ENCODE data around the gene NAXD. TPM values are rescaled to one million over a fixed set of nuclear protein-coding genes. Genes with fewer than 3 reads are reported as not detected.
"Not testable (repeated sequence)": the region's sequence is repeated elsewhere in the genome, so short reads cannot be mapped to it uniquely, and the experiment has no call there.

The NAXD gene
- total RNA-seq, 1 donor from 2014 or later: 30.1 TPM

DNA sequence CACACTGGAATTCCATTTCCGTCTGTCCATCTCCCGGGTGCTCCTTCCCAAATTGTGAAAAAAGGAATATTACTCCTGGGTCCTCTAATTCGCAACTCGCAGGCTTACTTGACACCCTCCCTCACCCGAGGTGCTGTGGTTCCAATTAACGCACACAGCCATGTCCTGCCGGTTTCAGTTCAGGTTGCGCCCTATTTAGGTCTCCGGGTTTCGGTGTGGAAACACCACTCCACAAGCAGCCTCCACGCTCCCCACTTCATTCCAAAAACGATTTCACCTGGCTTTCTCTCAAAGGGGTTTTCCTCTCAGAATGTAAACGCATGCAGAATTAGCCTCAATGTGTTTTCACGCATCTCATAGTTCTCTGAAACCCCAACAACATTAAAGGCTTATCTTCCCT lies 37.9 kb downstream of the NAXD start:
- intact Hi-C loops (cut with micrococcal nuclease): no loop called here
- no peak for DNase-seq
- no peak for ATAC-seq

DNA sequence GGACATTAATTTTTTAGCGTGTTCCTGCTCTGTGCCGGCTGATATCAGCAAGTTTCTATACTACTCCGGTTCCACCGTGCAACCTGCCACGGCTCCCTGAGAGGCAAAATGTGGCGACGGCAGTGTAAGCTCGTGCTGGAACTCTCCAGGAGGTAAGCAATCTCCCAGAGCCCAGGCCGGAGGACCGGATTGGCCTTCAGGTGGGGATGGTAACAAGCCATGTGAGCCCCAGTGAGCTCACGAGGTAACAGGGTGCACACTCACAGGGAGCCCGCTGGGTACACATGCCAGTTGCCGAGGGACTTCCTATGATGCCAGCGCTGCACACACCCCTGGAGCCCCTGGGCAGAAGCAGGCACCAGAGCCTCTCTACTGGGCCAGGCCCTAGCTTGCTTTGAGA lies 38.5 kb downstream of the NAXD start:
- intact Hi-C loops (cut with micrococcal nuclease): no loop called here
- DNase-seq (no peak), ATAC-seq (no peak)

DNA sequence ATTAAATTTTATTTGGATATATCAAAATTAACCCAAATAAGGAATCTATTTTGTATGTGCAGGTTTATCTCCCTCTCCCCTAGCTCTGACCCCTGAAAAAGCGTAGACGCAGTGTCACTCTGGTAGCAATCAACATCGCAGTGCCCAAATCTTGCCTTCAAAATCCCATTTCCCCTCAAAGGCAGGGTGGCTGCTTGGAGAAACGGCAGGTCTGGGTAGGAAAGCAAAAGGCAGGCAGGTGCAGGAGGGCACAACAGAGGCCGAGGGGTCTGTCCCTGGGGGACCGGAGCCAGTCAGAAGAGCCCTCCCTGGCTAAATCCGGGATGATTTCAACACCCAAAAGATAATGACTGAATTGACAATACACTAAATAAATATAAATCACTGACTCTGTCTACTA lies 41.9 kb downstream of the NAXD start:
- DNase-seq (no peak), ATAC-seq (no peak)
- intact Hi-C loops (cut with micrococcal nuclease): no loop called here

DNA sequence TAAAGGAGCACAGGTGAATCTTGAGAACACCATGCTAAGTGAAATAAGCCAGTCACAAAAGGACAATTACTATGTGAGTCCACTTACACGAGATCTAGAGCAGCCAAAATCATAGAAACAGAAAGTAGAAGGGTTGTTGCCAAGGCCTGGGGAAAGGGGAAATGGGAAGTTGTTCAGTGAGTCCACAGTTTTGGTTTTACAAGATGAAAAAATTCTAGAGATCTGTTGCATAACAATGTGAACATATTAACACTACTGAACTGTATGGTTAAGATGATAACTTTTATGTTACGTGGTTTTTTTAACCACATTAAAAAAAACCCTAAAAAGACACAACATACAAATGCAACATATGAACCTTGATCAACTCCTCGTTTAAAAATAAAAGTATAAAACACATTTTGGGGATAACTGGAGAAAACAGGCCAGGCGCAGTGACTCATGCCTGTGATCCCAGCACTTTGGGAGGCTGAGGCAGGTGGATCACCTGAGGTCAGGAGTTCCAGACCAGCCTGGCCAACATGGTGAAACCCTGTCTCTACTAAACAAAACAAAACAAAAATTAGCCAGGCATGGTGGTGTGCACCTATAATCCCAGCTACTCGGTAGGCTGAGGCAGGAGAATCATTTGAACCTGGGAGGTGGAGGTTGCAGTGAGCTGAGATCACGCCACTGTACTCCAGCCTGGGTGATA lies 43.0 kb downstream of the NAXD start:
- ATAC-seq: peak; percentile 38
- intact Hi-C loops (cut with micrococcal nuclease); DNase-seq: not testable (repeated sequence)

DNA sequence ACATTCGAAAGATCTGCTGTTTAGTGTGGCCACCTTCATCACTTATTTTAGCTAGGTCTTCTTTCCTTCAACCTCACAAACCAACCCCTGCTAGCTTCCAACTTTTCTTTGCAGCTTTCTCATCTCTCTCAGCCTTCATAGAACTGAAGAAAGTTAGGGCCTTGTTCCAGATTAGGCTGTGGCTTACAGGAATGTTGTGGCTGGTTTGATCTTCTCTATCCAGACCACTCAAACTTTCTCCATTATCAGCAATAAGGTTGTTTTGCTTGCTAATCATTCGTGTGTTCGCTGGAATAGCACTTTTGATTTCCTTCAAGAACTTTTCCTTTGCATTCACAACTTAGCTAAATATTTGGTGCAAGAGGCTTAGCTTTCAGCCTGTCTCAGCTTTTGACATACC lies 45.9 kb downstream of the NAXD start:
- intact Hi-C loops (cut with micrococcal nuclease): no loop called here
- ATAC-seq: no peak
- no peak for DNase-seq

DNA sequence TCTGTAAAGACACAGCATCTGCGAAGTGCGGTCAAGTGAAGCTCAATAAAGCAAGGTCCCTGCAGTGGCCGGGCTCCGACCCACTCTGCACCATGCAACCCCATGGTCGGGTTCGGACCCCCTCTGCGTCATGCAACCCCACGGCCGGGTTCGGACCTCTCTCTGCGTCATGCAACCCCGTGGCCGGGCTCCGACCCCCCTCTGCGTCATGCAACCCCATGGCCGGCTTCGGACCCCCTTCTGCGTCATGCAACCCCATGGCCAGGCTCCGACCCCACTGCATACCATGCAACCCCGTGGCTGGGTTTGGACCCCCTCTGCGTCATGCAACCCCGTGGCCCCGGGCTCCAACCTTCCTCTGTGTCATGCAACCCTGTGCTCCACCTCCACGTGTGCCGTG lies 46.7 kb downstream of the NAXD start:
- intact Hi-C loops (cut with micrococcal nuclease): no loop called here
- ATAC-seq (no peak), DNase-seq (no peak)

DNA sequence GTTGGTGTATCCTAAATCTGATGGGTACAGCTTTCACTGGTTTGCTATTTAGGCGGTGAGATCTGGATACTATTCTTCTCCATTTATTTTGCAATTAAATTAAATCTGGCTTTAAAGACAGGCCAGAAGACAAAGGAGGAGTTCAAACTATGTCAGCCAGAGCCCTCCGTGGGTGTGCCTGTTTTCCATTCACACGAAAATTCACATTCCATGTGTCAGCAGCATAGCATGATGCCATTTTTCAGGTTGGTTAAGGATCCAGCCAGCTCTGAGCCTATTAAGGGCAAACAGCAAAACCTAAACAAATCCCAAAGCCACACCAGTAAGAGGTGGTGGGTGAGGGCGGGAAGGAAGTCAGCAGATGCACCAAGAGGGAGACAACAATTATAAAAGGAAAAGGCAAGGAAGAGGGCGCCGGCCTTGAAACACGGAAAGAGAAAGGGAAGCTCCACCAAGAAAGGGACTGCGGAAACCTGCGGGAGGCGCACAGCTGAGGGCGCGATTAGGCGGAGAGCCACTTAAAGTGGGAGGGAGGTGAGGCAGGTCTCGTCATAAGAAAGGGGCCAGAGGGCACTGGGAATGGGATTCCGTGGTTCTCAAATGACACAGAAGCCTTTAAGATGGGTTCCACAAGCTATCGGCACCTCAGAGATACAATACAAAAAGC lies 47.6 kb downstream of the NAXD start:
- DNase-seq (no peak), ATAC-seq (no peak)
- intact Hi-C loops (cut with micrococcal nuclease): no loop called here

DNA sequence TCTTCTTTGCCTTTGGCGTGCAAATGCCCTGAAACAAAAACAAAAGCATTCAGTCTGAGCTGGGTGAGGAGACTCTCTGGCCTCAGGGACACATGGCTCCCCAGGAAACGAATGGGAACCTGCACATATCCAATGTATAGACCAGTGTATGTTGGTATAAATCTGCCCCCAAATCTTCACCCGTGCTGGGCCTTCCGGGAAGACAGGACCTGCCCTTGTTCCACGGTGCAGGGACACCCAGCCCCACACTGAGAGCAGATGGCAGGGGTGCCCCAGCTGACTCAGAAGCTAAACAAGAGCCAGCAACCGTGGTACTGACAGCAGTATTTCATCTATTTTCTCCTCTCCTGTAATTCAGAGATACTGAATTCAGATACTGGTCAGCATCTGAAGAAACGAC lies 48.1 kb downstream of the NAXD start:
- intact Hi-C loops (cut with micrococcal nuclease): no loop called here
- ATAC-seq: no peak
- DNase-seq: no peak

DNA sequence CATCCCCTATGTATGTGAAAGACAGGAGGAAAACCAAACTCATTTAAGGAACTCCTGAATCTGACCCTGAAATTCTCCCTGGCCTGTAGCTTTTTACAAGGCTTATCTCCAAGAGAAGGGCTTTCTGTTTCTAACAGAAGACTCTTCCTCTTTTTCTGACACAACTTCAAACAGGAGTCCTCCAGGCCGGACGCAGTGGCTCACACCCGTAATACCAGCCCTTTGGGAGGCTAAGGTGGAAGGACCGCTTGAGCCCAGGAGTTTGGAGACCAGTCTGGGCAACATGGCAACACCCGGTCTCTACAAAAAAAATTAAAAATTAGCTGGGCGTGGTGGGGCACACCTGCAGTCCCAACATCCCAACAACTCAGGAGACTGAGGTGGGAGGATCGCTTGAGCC lies 48.7 kb downstream of the NAXD start:
- ATAC-seq (no peak), DNase-seq (no peak)
- intact Hi-C loops (cut with micrococcal nuclease): no loop called here

DNA sequence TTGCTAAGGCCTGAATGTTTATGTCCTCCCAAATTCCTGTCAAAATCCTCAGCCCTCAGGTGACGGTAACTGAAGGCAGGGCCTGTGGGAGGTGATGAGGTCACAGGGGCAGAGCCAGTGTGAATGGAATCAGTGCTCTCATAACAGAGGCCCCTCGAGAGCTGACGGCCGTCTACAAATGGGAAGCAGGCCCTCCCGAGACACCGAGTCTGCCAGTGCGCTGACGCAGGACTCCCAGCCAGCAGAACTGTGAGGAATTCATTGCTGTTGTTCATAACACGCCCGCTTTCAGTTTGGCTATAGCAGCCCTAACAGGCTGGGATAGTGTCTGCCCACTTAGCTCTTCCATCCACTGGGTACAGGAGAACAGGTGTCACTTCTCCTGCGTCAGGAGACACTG lies 49.3 kb downstream of the NAXD start:
- ATAC-seq (no peak), DNase-seq (no peak)
- intact Hi-C loops (cut with micrococcal nuclease): no loop called here

DNA sequence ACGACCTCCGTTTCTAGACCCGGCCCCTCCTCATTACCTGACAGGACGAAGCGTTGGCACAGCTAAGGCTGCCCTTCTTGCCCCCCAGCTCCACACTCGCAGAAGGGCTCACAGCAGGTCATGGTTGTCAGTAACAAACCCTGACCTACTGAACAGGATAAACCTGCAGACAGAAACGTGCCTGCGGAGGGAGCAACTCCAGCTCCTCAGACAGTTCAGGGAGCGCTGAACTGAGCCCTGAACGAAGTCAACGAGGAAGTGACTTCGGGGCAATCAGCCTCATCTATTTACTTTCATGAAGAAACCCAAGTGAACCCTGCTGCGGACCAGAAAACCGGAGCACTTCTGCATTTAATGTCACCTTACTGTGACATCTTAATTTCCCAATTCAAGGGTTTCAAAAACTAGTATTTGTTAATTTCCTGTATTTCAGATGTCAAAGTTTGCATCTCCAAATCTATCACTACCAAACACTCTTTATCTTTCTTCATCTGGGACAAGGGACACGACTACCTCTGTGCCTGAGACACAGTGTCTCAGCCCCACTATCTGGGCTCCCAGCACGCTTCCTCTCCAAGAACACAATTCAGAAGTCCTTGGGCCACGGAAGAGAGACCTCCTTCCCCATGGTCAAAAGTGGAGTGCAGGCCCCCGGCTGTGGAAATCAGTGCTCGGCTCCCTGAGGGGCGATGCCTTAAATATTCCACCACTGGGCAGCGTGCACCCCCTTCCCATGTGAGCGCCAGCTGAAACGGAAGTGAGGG lies 50.3 kb downstream of the NAXD start:
- intact Hi-C loops (cut with micrococcal nuclease): no loop called here
- DNase-seq (no peak), ATAC-seq (peak; percentile 34)

DNA sequence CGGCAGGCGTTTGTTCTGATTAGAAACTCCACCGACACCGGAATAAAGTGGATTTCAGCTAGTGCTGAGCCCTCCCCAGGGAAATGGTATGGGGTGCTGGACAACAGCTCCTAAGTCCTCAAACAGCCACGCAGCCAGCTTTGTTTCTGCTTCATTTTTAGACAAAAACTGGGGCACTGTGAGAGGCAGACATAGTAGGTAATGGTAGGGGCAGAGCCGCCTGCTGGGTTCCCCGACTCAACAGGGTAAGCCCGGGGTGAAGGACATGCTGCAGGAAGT lies 50.8 kb downstream of the NAXD start:
- DNase-seq: no peak
- ATAC-seq: no peak
- intact Hi-C loops (cut with micrococcal nuclease): no loop called here

DNA sequence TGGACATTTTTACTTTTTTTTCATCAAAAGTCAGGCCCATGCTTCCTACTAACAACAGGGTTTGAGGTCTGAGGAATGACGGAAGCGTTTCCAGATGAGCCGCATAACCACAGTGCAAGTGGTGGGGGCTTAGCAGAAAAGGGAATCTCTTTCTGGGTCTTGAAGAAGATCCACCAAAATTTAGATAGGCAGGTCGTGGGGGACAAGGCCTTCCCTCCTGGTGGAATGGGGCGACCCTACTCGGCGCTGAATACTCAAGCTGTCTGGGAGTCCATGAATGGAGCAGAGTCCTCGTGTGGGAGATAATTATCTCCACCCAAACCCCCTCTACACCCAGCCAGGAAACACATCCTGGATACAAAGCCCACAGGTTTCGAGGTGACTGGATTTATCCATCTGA lies 53.7 kb downstream of the NAXD start:
- ATAC-seq (no peak), DNase-seq (no peak)
- intact Hi-C loops (cut with micrococcal nuclease): no loop called here

DNA sequence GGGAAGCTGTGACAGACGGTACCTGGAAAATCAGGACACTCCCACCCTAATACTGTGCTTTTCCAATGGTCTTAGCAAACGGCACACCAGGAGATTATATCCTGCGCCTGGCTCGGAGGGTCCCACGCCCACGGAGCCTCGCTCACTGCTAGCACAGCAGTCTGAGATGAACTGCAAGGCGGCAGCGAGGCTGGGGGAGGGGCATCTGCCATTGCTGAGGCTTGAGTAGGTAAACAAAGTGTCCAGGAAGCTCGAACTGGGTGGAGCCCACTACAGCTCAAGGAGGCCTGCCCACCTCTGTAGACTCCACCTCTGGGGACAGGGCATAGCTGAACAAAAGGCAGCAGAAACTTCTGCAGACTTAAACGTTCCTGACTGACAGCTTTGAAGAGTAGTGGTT lies 54.5 kb downstream of the NAXD start:
- intact Hi-C loops (cut with micrococcal nuclease); ATAC-seq; DNase-seq: not testable (repeated sequence)

DNA sequence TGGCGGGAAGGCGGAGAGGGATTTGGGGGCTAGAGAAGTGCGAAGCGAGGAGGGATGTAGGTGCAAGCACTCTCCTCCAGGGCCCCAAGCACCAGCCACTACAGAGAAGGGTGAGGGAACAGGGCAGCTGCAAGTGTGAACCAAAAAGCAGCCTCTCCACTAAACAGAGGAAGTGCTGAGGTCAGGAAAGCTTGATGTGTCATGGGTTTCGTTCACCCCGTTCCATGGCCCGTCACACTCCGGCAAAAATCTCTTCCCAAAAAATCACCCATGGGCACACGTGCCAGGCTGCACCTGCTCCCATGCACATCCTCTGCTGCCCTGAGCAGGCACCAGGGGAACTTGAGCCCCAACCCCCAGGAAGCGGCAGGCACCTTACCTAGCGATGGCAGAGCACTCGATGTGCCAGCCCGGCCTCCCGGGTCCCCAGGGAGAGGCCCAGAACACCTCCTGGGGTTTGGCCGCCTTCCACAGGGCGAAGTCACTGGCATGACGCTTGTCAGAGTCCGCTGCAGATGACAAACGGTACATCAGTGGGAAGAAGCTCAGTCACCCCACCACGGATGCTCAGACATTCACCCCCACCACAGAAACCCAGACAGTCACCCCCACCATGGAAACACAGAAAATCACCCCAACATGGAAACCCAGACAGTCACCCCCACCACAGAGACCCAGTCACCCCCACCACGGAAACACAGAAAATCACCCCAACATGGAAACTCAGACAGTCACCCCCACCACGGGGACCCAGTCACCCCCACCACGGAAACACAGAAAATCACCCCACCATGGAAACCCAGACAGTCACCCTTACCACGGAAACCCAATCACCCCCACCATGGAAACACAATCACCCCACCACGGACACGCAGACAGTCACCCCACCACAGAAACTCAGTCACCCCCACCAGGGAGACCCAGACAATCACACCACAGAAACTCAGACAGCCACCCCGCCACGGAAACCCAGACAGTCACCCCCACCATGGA lies 61.5 kb downstream of the NAXD start:
- no peak for DNase-seq
- intact Hi-C loops (cut with micrococcal nuclease): no loop called here
- peak; percentile 61 for ATAC-seq

DNA sequence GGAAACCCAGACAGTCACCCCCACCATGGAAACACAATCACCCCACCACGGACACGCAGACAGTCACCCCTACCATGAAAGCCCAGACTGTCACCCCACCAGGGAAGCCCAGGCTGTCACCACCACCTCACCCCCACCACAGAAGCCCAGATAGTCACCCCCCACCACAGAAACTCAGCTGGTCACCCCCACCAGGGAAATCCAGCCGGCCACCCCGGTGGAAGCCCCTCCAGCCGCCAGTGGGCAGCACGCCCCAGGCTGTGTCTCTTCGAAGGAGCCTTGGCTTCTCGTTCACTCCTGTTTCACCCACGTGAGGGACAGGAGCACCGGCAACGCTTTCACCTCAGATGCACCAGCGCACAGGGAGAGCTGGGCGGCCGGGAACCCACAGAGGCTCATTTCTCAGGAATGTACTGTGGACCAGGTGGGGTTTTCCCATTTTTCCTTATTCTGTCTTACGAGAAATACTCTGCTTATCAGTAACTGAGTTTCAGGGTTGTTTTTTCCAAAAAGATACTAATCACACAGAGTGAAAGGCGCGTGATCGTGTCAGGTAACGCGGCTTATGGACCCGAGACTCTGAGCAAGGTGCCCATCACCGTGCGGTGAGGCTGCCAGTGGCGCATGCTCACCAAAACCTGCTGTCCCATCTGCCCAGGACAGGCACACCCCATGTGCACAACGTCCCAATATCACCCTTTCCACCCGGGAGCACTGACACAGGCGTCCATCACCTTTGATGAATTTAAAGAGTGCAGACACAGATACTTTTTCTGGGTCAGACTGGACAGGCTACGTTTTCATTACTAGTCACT lies 62.6 kb downstream of the NAXD start:
- no peak for ATAC-seq
- DNase-seq: no peak
- intact Hi-C loops (cut with micrococcal nuclease): no loop called here

DNA sequence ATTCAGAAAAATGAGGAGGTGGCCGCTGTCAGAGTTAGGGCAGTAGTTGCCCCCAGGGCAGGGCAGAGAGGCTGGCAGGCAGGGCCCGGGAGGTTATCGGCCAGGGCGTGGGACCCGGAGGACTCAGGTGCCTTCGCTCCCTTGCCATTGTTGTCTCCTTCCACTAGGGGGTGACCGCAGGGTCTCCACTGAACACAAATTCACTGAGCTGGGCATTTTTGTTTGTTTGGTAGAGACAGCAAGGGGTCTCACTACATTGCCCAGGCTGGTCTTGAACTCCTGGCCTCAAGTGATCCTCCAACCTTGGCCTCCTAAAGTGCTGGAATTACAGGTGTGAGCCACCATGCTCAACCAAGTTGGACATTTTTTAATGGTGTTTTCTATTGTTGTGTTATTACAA lies 65.5 kb downstream of the NAXD start:
- intact Hi-C loops (cut with micrococcal nuclease): no loop called here

DNA sequence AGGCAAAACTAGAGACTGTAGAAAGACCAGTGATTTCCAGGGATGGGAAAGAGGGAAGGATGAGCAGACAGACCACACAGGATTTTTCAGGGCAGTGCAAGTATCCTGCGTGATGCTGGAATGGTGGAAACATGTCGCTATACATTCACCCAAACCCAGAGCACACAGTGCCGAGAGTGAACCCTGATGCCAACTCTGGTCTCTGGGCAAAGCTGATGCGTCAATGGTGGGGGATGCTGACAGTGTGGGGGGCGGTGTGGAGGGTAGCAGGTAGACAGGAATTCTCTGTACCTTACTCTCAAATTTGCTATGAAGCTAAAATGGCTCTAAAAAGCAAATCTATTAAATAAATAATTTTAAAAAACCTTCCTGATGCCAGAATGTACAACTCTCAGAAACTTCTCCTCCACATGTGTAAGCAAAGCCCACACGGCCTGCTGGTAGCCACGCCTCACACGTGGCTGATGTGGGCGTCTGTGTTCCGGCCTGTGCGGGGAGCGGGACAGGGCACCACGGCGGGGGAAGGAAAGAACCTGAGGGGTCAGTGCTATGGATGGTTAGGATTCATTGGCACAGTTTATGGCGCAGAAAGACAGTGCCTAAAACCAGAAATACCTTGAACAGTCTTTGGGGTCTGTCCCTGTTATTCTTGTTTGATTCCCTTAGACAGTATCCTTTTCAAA lies 66.7 kb downstream of the NAXD start:
- DNase-seq (no peak), ATAC-seq (no peak)
- intact Hi-C loops (cut with micrococcal nuclease): no loop called here

More for the DNA sequence above, 65.5 kb downstream of the NAXD start:
- DNase-seq: no peak
- ATAC-seq: no peak

Data from left ventricle myocardium superior (tissue), 1 donor.